ENCODE results near the gene KCNJ6. TPM values are rescaled to one million over a fixed set of nuclear protein-coding genes. Genes with fewer than 3 reads are reported as not detected.

The KCNJ6 gene
- total RNA-seq, 6 experiments from 2014 or later, result not detected

- peaks cover 12% of the 10 kb centered on the region for H3K36me3 Mint-ChIP-seq (ENCODE audit: low read depth)
- peaks cover 6% of the 10 kb centered on the region; the same call in 1 of the 2 replicates for H3K4me1 Mint-ChIP-seq (ENCODE audit: low read depth)
- DNase-seq, result no peak
- no peak overlapping the region for H3K4me3 Mint-ChIP-seq
- no peak for TF ChIP-seq CTCF (IDR thresholded peaks at IDR 0.05)
- no peak overlapping the region for H3K27ac Mint-ChIP-seq
- peaks cover 18% of the 10 kb centered on the region for H3K9me3 Mint-ChIP-seq
- H3K27me3 Mint-ChIP-seq (ENCODE audit: insufficient read depth), result peaks cover 8% of the 10 kb centered on the region
These were observed 341.9 kb downstream of the KCNJ6 start for GRCh38 chr21:37574316-37574715.

GRCh38 chr21:37571442-37571841 is 344.8 kb downstream of the KCNJ6 start:
- H3K27me3 Mint-ChIP-seq (ENCODE audit: insufficient read depth), result peaks cover 9% of the 10 kb centered on the region
- TF ChIP-seq CTCF (IDR thresholded peaks at IDR 0.05), result no peak
- H3K36me3 Mint-ChIP-seq (ENCODE audit: low read depth), result no peaks in the 10 kb centered on the region
- no peak overlapping the region for H3K27ac Mint-ChIP-seq
- DNase-seq, result no peak
- peaks cover 6% of the 10 kb centered on the region; the same call in 1 of the 2 replicates for H3K4me1 Mint-ChIP-seq (ENCODE audit: low read depth)
- H3K4me3 Mint-ChIP-seq, result no peak overlapping the region
- H3K9me3 Mint-ChIP-seq, result no peaks in the 10 kb centered on the region

- Mint-ChIP-seq H3K27ac (no peak overlapping the region), H3K4me1 (ENCODE audit: low read depth) (peaks cover 24% of the 10 kb centered on the region), H3K36me3 (ENCODE audit: low read depth) (no peaks in the 10 kb centered on the region), H3K9me3 (no peaks in the 10 kb centered on the region), H3K4me3 (no peak overlapping the region), H3K27me3 (ENCODE audit: insufficient read depth) (peaks cover 7% of the 10 kb centered on the region)
- DNase-seq, result no peak
- no peak for TF ChIP-seq CTCF (IDR thresholded peaks at IDR 0.05)
These were observed 347.3 kb downstream of the KCNJ6 start for GRCh38 chr21:37568916-37569315.

- H3K4me1 Mint-ChIP-seq (ENCODE audit: low read depth), result peaks cover 24% of the 10 kb centered on the region
These were observed 347.8 kb downstream of the KCNJ6 start for GRCh38 chr21:37568415-37568814.

GRCh38 chr21:37566790-37567615 is 349.3 kb downstream of the KCNJ6 start:
- no peak for DNase-seq
- no peaks in the 10 kb centered on the region for H3K9me3 Mint-ChIP-seq
- peaks cover 7% of the 10 kb centered on the region for H3K27me3 Mint-ChIP-seq (ENCODE audit: insufficient read depth)
- no peak for TF ChIP-seq CTCF (IDR thresholded peaks at IDR 0.05)
- H3K27ac Mint-ChIP-seq, result no peak overlapping the region
- H3K36me3 Mint-ChIP-seq (ENCODE audit: low read depth), result no peaks in the 10 kb centered on the region
- peaks cover 31% of the 10 kb centered on the region for H3K4me1 Mint-ChIP-seq (ENCODE audit: low read depth)
- no peak overlapping the region for H3K4me3 Mint-ChIP-seq

More at GRCh38 chr21:37568415-37568814, 347.8 kb downstream of the KCNJ6 start:
- H3K36me3 Mint-ChIP-seq (ENCODE audit: low read depth), result no peaks in the 10 kb centered on the region
- TF ChIP-seq CTCF (IDR thresholded peaks at IDR 0.05), result no peak
- peaks cover 7% of the 10 kb centered on the region for H3K27me3 Mint-ChIP-seq (ENCODE audit: insufficient read depth)
- no peak overlapping the region for H3K4me3 Mint-ChIP-seq
- no peak for DNase-seq
- no peaks in the 10 kb centered on the region for H3K9me3 Mint-ChIP-seq
- H3K27ac Mint-ChIP-seq, result no peak overlapping the region
